IPS DF 4.7 (cell line): ENCODE measurements around the gene KIFC3.
"Not testable (repeated sequence)": the region's sequence is repeated elsewhere in the genome, so short reads cannot be mapped to it uniquely, and the experiment has no call there.

Experiments
- DNase-seq: peaks from one replicate; pipeline ENCODE4 v3.0.0-alpha.2; 2013; ENCODE audit warnings: low spot score; ENCODE audit errors: extremely low read depth

The KIFC3 gene

GRCh38 chr16:57754354-57755060 is 47.8 kb downstream of the KIFC3 start:
- no peak for DNase-seq

GRCh38 chr16:57753448-57754353 is 48.6 kb downstream of the KIFC3 start:
- no peak for DNase-seq

- DNase-seq = no peak
These were observed 49.5 kb downstream of the KIFC3 start for GRCh38 chr16:57752581-57753447.

GRCh38 chr16:57752203-57752580 is 50.1 kb downstream of the KIFC3 start:
- no peak for DNase-seq

GRCh38 chr16:57751539-57752202 is 50.6 kb downstream of the KIFC3 start:
- DNase-seq = no peak

- DNase-seq = no peak
These were observed 51.3 kb downstream of the KIFC3 start for GRCh38 chr16:57750796-57751538.

- DNase-seq = no peak
These were observed 52.3 kb downstream of the KIFC3 start for GRCh38 chr16:57749856-57750452.

GRCh38 chr16:57749101-57749692 is 53.1 kb downstream of the KIFC3 start:
- no peak for DNase-seq

- DNase-seq = no peak
These were observed 53.7 kb downstream of the KIFC3 start for GRCh38 chr16:57748596-57748995.

GRCh38 chr16:57747996-57748395 is 54.3 kb downstream of the KIFC3 start:
- no peak for DNase-seq

GRCh38 chr16:57747496-57747895 is 54.8 kb downstream of the KIFC3 start:
- DNase-seq = no peak

- no peak for DNase-seq
These were observed 55.2 kb downstream of the KIFC3 start for GRCh38 chr16:57747091-57747490.

- DNase-seq = not testable (repeated sequence)
These were observed 56.0 kb downstream of the KIFC3 start for GRCh38 chr16:57746316-57746715.

- DNase-seq = no peak
These were observed 56.5 kb downstream of the KIFC3 start for GRCh38 chr16:57745768-57746167.

GRCh38 chr16:57744642-57744903 is 57.7 kb downstream of the KIFC3 start:
- no peak for DNase-seq

- no peak for DNase-seq
These were observed 58.2 kb downstream of the KIFC3 start for GRCh38 chr16:57743886-57744641.

- no peak for DNase-seq
These were observed 58.8 kb downstream of the KIFC3 start for GRCh38 chr16:57743458-57743857.

GRCh38 chr16:57742543-57742942 is 59.7 kb downstream of the KIFC3 start:
- DNase-seq = no peak

GRCh38 chr16:57741660-57742191 is 60.6 kb downstream of the KIFC3 start:
- no peak for DNase-seq
